IPS-15b (cell line): ENCODE measurements around the gene HS3ST5.

ENCODE experiments used
- H3K27me3 ChIP-seq: one replicate; pipeline ENCODE4 v1.6.1; 2013; ENCODE audit warnings: low read length; ENCODE audit not compliant: control insufficient read depth, insufficient read depth
- H3K36me3 ChIP-seq: one replicate; pipeline ENCODE4 v1.6.1; 2013; ENCODE audit warnings: low read length; ENCODE audit not compliant: control insufficient read depth, insufficient read depth
- H3K4me1 ChIP-seq: one replicate; pipeline ENCODE4 v1.6.1; 2013; ENCODE audit warnings: mild to moderate bottlenecking, low read length; ENCODE audit not compliant: control insufficient read depth, insufficient read depth
- H3K4me3 ChIP-seq: one replicate; pipeline ENCODE4 v1.5.1; 2013; ENCODE audit warnings: low read depth, low read length
- H3K9ac ChIP-seq: one replicate; pipeline ENCODE4 v1.6.1; 2013; ENCODE audit warnings: low read depth, mild to moderate bottlenecking, low read length
- H3K9me3 ChIP-seq: one replicate; pipeline ENCODE4 v1.6.1; 2013; ENCODE audit warnings: mild to moderate bottlenecking, low read length; ENCODE audit not compliant: control insufficient read depth, insufficient read depth

HS3ST5 gene

DNA sequence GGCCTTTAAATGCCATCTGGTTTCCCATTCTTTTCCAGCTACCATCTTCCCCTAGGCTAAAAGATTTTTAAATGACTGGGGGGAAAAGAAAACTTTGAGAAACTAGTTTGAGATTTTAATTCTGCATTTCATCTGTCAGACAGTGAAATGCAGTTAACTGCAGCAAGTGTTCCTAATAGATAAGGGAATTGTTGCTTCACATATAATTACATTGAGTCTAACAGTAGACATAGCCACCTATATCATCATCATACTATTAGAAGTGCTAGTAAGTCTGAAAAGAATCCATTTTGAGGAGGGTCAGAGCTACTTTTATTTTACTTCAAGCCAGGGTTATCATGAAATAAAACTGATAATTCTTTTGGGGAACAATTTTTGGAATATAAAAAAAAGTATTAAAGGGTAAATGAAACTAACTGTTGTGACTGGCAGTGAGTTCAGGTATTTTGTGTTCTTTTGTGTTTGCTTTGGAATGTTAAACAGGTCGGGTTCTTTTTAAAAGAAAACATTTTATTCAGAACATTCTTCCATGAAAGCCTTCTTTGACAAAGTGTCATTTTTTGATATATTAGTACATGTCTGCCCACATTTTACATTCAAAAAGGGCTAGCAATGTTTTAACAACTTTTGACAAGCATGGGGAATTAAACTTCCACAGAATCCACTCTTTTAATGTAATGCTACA is 170.1 kb downstream of the HS3ST5 start:
- no peaks in the 10 kb centered on the region for H3K9me3 ChIP-seq
- peaks cover 22% of the 10 kb centered on the region for H3K4me1 ChIP-seq
- no peaks in the 10 kb centered on the region for H3K27me3 ChIP-seq

DNA sequence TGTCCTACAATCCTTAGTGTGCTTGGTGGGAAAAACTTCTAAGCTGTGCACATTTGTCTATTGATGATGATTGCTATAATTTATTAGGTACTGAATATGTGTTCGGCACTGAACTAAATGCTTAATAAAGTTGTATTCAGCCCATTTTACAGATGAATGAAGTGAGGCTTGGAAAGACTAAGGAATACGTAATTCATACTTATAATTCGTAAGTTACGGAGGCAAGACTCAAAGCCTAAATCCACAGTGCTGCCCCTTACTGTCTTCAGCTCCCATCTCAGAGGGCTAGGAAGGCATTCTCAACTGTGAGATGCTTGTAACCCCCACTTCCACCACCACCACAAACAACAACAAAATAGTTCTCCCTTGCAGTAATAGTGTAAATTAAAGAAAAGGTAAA is 171.3 kb downstream of the HS3ST5 start:
- peaks cover 16% of the 10 kb centered on the region for H3K4me1 ChIP-seq
- H3K9ac ChIP-seq, result no peak overlapping the region
- H3K9me3 ChIP-seq, result no peaks in the 10 kb centered on the region
- H3K36me3 ChIP-seq, result no peaks in the 10 kb centered on the region
- no peak overlapping the region for H3K4me3 ChIP-seq
- no peaks in the 10 kb centered on the region for H3K27me3 ChIP-seq

More for the DNA sequence above, 170.1 kb downstream of the HS3ST5 start:
- Histone ChIP-seq H3K4me3 (no peak overlapping the region), H3K9ac (no peak overlapping the region), H3K36me3 (no peaks in the 10 kb centered on the region)

DNA sequence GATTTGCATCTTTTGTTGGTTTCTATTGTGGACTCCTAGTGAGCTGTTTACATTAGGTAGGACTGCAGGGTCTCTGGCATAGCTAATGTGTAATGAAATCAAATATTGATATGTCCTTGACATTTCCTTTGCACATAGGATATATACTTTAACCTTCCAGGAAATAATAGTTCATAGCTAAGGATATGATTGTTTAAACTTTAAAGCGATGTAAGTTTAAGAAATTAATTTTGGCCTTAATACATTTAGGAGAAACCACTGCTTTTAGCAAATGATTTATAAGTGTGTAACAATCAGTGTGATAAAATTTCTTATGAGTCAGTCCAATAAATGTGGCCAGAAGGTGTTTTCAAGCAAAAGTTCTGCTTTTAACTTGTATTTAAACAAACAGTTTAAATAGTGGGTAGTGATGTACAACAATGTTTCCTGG is 171.8 kb downstream of the HS3ST5 start:
- no peaks in the 10 kb centered on the region for H3K27me3 ChIP-seq
- H3K9ac ChIP-seq, result no peak overlapping the region
- no peak overlapping the region for H3K4me3 ChIP-seq
- peaks cover 11% of the 10 kb centered on the region for H3K4me1 ChIP-seq
- no peaks in the 10 kb centered on the region for H3K36me3 ChIP-seq
- no peaks in the 10 kb centered on the region for H3K9me3 ChIP-seq

DNA sequence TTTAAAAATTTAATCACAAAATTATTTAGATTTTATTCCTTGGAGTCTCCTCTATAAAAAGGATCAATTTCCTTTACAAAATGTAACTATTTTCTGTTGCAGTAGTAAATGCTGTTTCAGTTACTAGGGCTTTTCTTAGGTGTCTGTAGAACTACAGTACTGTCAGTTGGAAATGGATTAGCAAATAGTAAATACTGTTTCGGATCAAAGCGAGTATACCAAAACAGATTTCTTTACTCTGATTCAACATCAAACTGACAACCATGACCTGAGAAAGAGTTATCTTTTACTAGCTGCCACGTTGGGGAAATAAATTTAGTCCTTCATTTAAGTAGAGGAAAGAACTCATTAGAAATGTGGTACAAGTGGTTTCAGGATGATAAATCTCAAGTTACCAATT is 172.5 kb downstream of the HS3ST5 start:
- H3K4me3 ChIP-seq, result no peak overlapping the region
- H3K36me3 ChIP-seq, result no peaks in the 10 kb centered on the region
- no peaks in the 10 kb centered on the region for H3K27me3 ChIP-seq
- H3K4me1 ChIP-seq, result peaks cover 11% of the 10 kb centered on the region
- no peak overlapping the region for H3K9ac ChIP-seq
- no peaks in the 10 kb centered on the region for H3K9me3 ChIP-seq

DNA sequence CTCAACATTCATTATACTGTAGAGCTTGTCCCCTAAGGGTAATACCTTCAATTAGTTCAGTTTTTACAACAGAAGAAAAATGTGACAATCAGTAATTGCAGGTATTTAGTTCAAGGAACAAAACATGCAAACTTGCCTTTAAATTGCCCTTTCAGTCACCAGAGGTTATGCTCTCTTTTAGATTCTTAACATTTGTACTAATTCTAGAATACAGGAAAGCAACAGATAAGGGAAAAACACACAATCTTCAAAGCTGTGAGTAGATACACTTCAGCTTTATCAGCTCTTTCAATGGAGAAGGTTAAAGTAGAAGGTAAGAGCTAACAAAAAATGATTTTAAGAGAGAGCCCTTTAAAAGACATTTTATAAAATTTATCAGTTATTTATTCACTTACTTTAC is 173.1 kb downstream of the HS3ST5 start:
- H3K27me3 ChIP-seq, result no peaks in the 10 kb centered on the region
- H3K36me3 ChIP-seq, result no peaks in the 10 kb centered on the region
- no peak overlapping the region for H3K9ac ChIP-seq
- H3K9me3 ChIP-seq, result no peaks in the 10 kb centered on the region
- H3K4me1 ChIP-seq, result peaks cover 11% of the 10 kb centered on the region
- H3K4me3 ChIP-seq, result no peak overlapping the region

DNA sequence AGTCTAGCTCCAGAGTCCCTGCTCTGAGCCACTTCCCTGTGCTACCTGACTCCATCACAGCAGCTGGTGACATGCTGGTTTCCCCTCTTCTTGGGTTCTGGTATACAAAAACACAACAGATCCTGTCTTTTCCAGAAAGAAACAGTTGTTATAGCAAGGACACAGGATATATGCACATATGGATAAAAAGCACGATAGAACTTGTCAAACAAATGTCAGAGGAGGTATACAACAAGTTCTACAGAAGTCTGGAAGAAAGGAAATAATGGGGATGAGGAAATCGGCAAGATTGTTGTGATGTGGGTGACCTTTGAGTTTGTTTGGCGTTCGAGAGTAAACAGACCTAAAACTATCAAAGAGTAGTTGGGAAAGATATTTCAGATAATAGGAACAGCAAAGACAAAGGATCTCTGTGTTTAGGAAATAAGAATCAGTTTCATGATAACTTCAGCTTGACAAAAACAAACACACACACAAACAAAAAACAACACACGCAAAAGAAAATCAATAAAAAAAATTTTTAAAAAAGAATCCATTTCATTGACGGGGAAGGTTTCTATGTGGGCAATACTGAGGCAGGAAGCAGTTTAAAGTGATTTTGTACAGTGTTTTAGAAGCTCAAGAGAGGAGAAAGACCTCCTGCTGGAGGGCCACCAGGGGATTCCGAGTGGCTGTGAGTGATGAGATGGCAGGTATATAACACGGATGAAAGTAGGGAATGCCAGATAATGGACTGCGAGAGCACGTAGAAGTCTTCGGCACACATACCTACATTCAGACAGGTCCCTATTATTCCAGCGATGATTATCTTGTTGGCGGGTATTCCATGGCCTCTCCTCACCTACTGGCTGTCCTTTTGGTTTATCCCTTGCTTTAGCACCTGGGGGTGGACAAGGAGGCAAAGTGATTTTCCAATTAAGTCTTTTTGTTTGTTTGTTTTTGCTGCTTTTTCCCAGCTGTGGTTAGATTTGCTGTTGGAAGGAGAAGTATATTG is 174.9 kb downstream of the HS3ST5 start:
- no peak overlapping the region for H3K4me3 ChIP-seq
- H3K27me3 ChIP-seq, result no peaks in the 10 kb centered on the region
- H3K4me1 ChIP-seq, result peaks cover 9% of the 10 kb centered on the region
- H3K9me3 ChIP-seq, result no peaks in the 10 kb centered on the region
- H3K9ac ChIP-seq, result no peak overlapping the region
- no peaks in the 10 kb centered on the region for H3K36me3 ChIP-seq

DNA sequence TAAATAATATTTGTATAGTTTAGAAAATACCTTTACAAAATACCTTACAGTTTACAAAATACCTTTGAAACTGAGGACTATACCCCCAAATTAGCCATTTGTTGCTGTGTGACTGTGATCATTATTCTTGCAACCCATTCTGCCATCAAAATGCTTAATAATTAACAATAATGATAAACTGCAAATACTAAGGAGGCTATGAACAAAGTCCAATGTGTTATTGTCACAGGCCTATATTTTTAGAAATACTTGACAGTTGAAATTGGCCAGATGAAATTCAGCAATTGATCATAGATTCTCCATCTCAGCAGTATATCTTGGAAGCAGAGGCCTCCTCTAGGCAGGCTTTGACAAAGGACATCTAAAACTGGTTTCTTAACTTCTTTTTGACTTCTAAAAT is 178.6 kb downstream of the HS3ST5 start:
- no peak overlapping the region for H3K9ac ChIP-seq
- no peaks in the 10 kb centered on the region for H3K9me3 ChIP-seq
- H3K36me3 ChIP-seq, result no peaks in the 10 kb centered on the region
- H3K27me3 ChIP-seq, result no peaks in the 10 kb centered on the region
- no peak overlapping the region for H3K4me3 ChIP-seq
- H3K4me1 ChIP-seq, result peaks cover 6% of the 10 kb centered on the region

DNA sequence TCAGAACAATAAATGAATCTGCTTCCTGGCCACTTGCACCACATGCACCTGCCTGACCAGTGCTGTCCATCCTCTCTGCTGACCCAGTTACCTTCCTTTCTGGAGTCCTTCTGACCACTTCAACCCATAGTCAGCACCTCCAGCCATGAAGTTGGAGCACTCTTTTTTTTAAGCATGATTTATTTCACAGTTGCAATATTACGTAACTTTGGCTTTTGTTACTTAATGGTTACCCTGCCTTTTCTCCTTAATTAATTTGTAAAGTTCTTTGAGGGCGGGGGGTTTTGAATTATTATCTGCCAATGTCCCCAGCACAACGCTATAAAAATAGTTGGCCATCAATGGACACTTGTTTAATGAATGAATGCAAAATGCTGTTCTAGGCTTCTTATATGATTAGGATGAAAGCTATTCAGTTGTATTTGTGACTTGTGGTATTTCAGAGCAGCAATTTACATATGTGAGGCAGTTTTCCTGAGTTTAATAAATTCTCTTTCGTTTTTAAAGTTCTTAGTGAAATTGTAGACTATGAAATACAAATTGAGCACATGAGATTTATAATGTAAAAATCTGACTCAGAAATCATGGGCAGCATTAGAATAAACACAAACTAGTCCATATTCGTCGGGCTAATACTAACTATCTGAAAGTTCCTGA is 180.0 kb downstream of the HS3ST5 start:
- H3K4me1 ChIP-seq, result no peaks in the 10 kb centered on the region
- no peaks in the 10 kb centered on the region for H3K9me3 ChIP-seq

DNA sequence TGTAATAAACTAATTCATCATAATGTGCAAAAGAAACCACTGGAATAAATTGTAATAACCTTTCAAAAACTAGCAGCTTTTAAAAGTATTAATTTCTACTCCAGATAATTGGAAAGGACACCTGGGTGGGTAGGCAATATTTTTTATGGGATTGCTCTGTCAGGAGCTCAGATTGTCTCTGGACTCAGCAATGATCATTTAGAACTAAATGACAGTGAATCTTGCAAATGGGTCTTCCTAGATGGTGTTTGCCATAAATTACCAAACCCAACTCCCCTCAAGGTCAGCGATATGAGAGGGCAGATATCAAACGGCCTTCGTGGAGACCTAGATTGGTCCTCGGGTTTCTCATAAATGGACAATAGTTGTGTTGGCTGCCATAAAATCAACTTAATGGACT is 181.9 kb downstream of the HS3ST5 start:
- Histone ChIP-seq H3K4me1 (no peaks in the 10 kb centered on the region), H3K4me3 (no peak overlapping the region), H3K27me3 (no peaks in the 10 kb centered on the region), H3K36me3 (no peaks in the 10 kb centered on the region), H3K9ac (no peak overlapping the region), H3K9me3 (no peaks in the 10 kb centered on the region)

More for the DNA sequence above, 180.0 kb downstream of the HS3ST5 start:
- Histone ChIP-seq H3K4me3 (no peak overlapping the region), H3K9ac (no peak overlapping the region), H3K27me3 (no peaks in the 10 kb centered on the region), H3K36me3 (no peaks in the 10 kb centered on the region)

DNA sequence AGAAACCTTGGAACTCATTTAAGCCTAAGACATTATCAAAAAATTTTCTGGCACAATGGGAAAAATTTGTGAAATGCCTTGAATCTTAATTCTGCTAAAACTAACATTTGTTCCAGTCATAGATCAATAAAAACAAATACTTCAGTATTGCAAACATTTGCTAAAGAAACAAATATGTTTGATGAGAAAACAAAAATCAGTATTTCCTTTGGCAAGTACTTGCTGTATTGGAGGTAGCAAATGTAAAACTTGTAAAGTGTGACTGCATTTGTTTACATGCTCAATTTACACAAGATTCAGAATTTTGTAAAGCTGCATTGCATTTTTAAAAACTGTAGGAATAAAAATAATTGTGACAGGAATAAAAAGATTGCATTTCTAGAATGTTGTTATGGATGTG is 183.1 kb downstream of the HS3ST5 start:
- H3K27me3 ChIP-seq, result no peaks in the 10 kb centered on the region
- H3K9me3 ChIP-seq, result no peaks in the 10 kb centered on the region
- H3K4me1 ChIP-seq, result peaks cover 3% of the 10 kb centered on the region
- no peak overlapping the region for H3K9ac ChIP-seq
- no peak overlapping the region for H3K4me3 ChIP-seq
- H3K36me3 ChIP-seq, result no peaks in the 10 kb centered on the region

DNA sequence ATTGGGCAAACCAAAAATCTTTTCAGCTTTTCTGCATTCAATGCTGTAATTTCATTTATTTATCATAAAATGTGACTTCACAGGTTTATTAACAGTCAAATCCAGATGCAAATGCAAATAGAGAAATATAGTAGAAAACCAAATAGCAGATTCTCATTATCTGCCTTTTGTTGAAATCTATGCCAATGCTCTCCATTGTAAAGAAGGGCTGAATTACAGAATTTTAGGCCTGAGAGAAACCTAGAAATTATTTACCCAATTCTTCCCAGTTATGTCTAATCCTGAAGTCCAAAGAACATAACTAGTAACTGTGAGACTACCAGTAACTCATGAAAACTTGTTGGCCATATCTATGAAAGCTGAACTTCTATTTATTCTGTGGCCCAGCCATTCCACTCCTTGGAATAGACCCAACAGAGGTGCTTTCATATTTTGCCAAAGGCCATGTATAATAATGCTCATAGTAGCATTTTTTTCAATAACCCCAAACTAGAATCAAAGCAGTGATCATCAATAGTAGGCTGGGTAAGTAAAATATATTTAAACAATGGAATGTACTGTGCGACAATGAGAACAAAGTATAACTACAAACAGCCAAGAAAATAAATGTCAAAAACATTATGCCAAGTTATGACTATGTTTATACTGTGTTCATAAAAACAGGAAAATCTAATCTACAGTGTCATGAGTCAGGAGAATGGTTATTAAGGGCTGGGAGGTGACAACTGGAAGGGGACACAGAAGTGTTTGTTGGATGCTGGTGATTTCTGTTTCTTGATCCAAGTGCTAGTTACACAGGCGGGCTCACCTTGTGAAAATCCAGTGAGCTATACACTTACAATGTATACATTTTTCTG is 183.8 kb downstream of the HS3ST5 start:
- no peaks in the 10 kb centered on the region for H3K27me3 ChIP-seq

More for the DNA sequence above, 183.8 kb downstream of the HS3ST5 start:
- H3K4me1 ChIP-seq, result peaks cover 8% of the 10 kb centered on the region
- no peak overlapping the region for H3K9ac ChIP-seq
- no peak overlapping the region for H3K4me3 ChIP-seq
- H3K36me3 ChIP-seq, result no peaks in the 10 kb centered on the region
- no peaks in the 10 kb centered on the region for H3K9me3 ChIP-seq
